Measurements from ENCODE around the gene SPRR3.

Gene SPRR3, protein sequence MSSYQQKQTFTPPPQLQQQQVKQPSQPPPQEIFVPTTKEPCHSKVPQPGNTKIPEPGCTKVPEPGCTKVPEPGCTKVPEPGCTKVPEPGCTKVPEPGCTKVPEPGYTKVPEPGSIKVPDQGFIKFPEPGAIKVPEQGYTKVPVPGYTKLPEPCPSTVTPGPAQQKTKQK

DNA sequence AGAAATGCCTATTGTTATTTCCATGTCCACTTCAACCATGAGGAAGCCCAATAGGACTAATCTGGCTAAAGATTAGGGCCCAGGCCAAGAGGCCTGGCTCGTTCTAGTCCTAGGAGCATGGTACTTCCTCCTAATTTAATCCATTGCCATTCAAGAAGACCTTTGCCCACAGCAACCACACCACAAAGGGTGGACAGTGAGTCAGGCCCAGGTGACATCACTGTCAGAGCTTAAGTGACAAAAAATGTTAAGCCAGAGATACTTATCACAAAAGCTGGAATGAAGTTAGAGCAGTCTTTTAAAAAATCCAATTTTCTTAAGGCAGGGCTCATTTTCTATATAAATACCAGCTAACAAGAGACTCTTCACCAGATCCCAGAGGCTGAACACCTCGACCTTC is at the start of gene SPRR3:
Gene SPRR3, plus strand, starts transcription at position 368 of the 400 bp plus-strand sequence. CDS start 1,272 bp downstream, outside the sequence.
- no peak for ATAC-seq

DNA sequence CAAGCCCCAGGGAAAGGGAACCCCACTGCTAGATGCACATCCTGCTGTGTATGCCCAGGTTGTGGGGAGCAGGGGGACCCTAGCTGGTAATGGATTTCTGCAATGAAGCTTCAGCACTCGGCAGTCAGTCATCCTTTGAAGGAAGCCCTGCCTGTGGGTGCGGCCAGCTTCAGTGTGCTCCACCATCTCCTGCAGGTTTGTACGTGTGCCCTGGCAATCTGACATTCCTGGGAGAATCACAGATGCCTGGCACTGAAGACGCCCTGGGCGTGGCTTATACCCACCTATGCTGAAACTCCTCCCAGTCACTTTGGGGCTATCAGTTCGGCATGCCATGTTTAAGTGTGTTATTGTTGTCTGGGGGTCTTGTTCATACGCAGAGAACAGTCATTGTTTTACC is 47.8 kb upstream of the SPRR3 start:
- ATAC-seq, result no peak

DNA sequence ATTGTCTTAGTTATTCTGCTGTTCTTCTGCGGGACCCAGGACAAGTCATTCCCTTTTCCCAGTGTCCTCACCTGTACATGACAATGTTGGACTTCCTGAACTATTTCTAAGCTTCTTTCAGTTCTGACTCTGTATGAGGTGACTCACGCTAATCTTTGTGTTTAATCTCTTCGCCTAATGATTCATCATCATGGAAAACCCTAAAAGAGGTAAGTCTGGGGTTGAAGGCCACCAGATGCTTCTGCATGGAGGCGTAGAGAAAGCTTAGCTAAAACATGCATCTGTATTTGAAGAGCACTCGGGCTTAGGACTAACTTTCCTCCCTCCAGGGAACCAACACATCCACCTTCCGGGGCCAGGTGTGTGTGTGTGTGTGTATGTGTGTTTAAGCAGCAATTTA is 47.1 kb upstream of the SPRR3 start:
- no peak for ATAC-seq

DNA sequence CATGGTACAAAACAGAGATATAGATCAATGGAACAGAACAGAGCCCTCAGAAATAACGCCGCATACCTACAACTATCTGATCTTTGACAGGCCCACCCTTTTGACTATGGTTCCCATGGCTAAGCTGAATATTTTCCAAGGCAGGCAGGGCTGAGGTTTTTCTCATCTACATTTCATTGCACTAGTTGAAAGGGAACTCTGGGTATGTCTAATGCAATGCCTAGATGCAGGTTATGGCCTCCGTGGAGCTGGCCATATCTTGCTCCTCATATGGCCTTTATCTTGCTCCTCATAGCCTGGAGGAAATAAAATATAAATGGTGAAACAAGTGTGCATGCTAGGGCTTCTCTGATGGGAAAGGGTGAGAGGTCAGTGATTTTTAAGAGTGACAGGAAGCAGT is 44.0 kb upstream of the SPRR3 start:
- ATAC-seq, result no peak

DNA sequence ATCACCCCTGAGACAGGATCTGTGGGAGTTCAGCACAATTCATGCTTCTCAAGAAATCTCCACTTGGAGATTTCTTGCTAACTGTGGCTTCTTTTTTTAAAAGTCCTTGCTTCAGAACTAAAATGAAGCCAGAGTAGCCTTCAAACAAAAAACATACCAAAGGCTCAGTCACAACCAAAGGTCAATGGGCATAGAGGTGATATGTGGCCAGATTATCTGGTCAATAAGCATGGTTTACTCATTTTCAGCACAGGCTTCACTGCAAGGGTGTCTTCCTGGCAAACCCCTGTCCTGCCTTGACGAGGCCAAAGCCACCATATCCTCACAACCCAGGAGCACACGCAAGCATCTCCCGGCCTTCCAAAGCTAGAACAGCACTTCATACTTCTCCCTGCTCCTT is 42.3 kb upstream of the SPRR3 start:
- ATAC-seq, result no peak

DNA sequence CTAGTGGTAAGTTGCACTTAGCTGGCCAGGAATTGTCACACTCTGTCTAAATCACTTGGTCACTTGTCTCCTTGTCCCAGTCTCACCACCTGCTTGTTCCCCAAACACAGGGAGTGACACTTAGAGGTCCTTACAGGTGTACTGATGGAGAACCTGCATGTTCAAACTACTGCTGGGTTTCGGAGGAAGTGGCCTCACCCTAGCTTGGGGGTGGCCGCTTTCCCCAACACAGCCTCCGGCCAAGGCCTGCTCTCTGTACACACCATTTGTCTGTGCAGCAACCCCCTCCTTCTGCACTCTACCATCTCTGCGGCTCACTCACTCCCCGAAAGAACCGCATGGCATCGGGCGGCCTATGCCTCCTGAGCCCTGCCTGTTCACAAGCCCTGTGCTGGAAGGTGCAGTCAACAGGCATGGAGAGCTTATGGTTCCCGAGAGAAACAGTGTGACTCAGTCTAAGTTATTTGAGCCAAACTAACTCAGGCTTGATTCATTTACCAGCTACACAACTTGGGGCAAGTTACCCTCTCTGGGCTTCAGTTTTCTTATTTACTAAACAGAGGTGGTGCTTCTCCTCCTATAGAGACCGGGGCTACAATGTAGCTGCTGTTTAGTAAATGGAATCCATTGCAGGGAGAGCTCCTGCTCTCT is 41.6 kb upstream of the SPRR3 start:
- ATAC-seq, result no peak

DNA sequence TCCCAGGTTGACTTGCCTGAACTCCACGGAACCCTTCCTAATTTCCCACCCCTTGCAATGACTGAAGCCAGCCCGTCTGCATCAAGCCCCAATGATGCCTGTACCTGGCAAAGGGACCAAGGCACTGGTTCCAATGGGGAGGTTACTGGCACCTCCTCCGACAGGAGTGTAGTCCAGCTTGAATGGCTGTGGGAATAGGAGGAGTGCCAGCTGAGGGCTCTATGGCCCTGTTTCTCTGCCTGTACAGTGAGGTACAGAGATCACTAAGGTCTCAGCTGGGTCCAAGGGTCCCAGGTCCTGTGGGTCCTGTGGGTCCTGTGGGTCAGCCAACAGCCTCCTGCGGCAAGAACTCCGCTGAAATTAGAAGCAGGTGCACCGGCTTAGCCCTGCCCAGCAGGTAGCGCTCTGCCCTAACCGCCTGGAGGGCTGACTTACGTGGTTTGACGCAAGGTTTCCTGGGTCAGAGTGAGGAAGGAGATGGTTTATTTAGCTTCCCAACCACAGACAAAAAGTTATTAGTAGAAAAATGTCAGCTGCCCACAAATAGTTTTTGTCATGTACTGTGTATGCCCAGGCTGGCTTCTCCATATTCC is 41.0 kb upstream of the SPRR3 start:
- no peak for ATAC-seq

DNA sequence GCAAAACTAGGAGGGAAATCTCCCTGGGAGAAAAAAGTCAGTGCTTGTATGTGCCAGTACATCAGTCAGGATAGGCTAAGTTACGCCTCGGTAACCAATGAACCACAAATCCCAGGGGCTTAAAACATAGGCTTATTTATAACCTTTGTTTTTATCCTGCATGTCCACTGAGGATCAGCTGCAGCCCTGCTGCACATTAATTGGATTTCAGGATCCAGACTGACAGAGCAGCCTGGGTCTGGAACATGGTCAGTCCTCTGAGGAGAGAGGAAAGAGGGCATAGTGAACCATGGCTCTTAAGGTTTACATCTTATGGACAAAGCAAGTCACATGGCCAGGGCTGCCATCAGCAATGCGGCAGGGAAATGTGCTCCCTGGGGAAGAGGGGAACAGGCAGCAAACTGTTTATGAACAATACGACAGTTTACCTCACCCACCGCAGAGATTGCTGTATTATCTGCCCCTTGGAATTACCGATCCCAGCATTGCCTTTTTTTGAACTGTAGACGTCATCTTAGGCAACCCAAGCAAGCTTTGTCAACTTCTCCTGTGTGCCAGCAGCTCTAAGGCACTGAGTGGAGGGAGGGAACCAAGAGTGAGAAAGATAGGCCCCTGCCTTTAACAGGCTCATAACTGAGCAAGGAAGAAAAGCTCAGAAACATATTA is 40.2 kb upstream of the SPRR3 start:
- no peak for ATAC-seq

DNA sequence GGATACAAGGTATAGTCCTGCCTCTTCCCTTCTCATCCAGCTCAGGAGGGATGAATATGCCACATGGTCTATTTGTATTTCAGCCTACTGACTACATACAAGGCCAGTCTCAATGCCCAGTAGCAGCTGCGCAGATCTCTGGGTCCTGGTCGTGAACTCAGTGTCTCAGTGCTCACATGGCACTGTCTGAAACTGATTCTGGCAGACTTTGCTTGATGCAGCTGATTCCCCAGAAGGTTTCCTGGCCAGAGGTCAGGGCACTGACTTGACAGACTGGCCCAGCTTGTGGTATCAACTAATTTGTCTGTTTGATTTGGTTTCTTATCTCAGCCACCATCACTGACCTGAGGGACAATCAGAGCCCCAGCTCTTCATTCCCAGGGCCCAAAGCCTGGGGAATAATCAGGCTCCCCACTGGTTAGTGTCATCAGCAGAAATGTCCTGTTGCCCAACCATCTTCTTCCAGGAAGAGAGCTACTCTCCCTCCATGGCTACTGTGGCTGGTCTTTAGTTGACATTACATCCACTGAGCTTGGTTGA is 38.6 kb upstream of the SPRR3 start:
- ATAC-seq, result no peak

DNA sequence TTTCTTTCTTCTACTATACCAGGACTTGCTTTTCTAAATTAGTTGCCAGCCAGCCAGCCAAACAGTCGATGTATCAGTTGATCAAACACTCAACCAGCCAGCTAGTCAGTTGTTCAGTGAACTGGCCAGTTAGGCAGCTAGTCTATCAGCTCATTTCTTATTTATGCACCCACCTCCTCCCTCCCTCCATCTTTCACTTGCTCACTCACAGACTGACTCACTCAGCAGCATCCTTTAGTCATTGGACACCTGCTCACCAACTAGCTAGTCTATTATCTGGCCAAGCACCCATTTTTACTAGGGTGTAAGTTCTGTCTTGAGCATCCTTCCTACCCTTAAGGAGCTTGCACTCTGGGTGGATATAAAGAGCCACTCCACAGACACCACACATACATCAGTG is 37.0 kb upstream of the SPRR3 start:
- ATAC-seq, result no peak

DNA sequence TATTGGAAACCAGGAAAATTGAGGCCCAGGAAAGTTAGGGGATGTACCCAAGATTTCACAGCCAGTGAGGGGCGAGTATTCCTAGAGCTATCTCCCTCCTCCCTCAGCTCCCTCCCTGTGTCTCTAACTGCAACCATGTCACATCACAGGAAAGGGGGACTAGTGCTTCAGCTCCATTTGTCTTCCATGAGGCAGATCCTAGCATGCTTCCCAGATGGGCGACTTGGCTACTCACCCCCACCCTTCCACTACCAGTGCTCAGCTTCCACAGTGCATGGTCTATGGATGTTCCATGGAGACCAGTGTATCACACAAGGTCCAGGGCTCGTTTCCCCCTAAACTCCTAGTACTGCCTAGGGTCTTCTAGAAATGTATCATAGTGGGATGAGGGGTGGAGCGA is 35.7 kb upstream of the SPRR3 start:
- ATAC-seq, result no peak

DNA sequence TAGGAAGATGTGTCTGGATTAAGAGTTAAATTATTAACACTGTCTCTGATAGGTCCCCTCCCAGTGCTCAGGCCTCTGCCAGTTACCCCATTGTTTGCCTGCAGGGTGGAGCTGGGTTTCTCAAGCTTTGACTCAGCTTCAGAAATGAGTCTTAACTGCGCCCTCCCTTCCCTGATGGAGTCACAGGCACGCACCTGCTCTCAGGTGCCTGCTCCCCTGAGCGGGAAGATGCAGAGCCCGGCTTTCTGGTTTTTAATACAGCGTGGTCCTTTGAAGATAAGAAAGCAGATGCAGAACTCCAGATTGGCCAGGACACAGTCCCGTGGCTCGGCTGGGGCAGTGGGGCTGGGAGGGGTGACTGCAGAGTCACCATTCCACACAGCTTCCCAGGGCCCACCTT is 34.3 kb upstream of the SPRR3 start:
- ATAC-seq, result peak in 1 of 2 donors; percentile 35

DNA sequence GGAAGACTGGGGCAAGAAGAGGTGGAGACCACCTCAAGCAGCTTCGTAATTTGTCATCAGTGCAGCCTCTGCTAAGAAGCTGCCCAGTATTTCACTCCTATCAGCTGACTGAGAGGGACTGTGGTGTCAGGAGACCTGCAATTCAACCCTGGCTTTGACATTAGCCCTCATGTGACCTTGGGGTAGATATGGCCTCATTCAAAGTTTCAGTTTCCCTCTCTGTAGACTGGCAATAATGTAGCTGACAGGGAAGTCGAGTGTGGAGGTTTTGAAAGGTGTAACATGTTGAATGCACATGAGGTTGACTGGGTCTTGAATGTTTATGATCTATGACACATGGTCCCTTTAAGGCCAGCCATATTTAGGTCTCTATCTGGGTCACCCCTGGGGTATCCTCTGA is 33.3 kb upstream of the SPRR3 start:
- no peak for ATAC-seq

DNA sequence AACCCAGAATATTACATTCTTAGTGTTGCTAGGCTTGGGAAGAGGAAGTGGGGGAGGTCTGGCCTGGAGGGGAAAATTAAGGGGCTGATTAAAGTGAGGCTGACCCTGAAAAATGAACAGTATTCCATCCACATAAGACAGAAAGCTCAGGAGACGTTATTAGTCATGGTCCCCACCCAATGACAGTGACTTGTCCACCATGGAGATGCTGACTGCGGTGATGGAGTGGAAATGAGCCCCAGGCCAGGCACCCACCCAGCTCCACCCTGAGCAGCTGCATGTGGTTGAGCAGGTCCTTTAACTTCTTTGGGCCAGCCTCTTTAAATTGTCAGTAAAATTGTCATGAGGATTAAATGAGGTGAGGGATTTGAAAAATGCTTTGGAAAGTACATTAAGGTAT is 32.5 kb upstream of the SPRR3 start:
- no peak for ATAC-seq

DNA sequence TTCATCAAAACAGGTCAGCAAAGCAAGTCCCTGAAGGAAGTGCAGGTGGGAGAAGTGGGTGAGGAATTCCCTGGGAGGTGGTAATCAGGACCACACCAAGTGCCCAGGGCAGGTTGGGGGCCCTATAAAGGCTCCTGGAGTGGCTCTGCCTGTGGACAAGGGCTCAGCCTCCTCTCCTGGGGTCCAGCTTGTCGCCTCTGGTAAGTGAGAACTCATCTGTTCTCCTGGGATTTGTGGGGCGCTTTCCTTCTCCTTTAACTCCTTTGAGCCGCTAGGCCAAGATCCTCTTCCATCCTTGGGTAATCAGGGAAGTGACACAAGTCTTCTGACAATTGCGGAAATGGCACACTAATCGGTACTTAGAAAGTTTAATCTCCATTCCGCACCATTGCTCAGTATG is 31.1 kb upstream of the SPRR3 start, which contains the start of gene SPRR4:
Gene SPRR4, plus strand, starts transcription at position 154 of the 400 bp plus-strand sequence. CDS start 1,243 bp downstream, outside the sequence.
- no peak for ATAC-seq

DNA sequence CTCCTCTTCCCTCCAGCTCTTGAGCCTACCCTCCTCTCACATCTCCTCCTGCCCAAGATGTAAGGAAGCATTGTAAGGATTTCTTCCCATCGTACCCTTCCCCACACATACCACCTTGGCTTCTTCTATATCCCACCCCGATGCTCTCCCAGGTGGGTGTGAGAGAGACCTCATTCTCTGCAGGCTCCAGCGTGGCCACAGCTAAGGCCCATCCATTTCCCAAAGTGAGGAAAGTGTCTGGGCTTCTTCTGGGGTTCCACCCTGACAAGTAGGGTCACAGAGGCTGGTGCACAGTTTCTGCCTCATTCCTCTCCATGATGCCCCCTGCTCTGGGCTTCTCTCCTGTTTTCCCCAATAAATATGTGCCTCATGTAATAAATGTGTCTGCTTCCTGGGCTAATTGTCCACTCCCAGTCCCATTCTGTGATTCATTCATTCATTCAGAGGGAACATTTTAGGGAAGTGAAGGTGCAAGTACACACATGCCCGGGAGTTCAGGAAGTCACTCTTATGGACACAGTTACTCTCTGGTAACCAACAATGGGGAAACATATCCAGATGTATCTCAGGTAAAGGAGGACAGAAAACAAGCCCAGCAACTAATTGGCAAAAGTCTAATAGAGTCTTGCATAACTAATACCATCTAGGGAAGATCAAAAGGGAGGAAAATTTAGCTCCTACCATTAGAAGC is 29.2 kb upstream of the SPRR3 start:
- no peak for ATAC-seq

DNA sequence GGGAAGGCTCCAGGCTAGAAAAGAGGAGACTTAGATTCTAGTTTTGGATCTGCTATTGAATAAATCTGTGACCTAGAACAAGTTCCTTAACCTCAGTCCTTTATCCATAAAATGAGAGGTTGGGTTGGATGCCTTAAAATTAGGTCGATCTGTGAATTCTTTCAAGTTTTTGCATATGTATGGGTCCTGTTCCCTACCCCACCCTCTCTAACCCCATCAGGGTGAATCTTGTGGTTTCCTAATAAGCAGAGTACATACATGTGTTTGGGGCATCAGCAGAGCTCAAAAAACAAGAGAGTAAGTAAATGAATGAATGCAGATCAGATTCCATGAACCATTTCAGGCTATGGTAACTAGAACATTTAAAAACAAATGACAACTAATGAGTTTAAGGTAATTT is 24.9 kb upstream of the SPRR3 start:
- no peak for ATAC-seq

DNA sequence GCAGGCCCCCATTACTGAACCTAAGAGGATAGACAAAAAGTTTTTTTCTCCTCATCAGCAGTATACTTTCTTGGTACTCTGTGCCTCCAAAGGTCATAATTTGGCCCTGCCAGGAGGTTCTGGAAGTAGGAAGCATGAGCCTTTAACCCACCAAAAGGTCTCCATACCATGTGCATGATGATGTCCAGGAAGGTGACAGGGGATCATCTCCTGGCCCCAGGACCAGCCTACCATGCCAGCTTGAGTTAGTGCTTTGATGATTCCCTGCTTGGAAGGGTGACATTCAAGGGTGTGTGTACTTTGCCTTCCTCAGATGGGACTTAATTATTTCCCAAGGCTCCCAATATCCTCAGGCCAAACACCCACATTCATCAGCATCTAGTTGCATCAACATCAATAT is 23.9 kb upstream of the SPRR3 start:
- no peak for ATAC-seq

DNA sequence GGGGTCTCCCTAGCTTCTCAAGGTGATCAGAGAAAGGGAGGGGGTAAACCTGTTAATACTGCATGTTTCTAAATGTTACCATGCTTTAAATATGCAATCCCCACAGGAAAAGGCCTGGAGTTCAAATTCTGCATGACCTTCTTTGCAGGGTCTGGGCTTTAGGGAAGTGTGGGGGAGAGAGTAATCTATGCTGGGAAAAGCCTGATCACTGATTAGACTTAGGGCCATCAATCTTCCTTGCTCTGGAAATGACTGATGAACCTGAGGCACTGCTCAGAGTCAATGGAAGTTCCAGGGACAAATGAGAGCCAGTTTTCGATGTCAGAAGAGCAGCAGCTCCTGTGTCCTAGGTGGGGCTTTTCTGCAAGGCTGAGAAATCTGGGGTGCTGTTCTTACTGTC is 20.9 kb upstream of the SPRR3 start:
- ATAC-seq, result no peak

DNA sequence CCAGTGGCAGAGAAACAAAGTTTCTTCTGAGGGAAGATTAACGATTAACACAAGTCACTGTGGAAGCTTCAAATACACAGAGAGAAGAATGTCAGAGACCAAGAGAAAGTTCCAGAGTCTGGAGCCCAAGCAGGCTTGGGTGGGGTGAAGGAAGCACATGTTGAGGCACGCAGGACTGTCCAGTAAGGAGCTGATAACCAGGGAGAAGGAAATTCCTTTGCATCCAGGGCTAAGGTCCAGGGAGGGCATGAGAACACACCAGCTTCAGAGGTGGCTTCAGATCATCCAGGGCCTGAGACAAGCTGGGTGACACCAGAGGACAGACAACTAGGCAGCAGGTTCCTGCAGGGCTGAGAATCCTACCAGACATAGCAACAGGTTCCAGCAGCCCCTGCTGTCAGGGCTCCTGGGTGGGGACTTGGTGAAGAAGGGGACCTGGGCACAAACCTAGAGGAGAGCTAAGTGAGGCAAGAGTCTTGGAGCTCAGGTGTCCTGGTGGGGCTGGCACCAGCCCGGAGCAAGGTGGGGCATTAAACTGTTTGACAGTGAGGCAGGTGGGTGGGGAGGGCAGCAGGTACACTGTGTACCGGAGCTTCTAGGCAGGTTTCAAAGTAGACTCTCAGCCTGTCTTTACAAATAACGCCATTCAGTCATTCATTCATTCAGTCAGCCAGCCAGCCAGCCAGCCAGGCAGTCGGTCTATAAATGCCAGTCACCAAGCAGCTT is 20.2 kb upstream of the SPRR3 start:
- ATAC-seq, result no peak

DNA sequence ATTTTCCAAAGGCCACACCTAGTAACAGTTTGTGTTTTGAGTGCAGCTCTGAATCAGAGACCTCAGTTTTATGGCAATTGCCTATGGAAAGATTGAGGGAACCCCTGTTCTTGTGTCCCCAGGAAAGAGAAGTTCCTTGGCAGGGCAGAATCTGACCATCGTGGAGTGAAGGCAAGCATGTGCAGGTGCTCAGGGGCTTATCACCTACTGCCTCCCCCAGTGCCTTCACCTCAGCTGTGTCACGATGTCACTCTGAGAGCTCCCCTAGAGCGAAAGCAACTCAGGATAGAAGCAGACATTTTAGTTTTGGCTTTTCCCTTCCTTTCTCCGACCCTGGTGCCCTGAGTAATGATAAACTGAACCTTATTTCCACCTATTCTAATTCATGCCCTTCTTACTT is 19.5 kb upstream of the SPRR3 start:
- no peak for ATAC-seq

DNA sequence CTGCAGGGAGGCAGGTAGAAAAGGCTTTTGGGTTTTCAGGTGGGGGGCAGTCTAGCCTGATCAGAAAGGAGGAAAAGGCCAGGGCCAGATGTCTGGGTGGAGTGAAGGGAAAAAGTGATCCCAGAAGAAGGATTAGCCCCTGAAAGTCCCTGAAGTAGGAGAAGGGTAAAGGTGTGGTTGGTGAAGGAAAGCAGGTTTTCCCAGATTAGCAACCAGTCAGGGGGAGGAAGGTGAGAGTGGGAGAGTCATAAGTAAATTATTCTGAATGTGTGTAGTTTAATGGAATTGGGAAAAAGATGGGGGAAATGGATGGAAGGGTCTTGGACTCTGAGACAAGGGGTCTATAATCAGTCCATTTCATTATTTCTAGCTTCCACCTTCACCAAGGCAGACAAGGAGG is 18.3 kb upstream of the SPRR3 start:
- ATAC-seq, result no peak

All from activated CD4-positive, CD25-positive, alpha-beta regulatory T cell treated with anti-CD3 and anti-CD28 coated beads, Interleukin-2, amount 50 U/mL, for 24 hours (primary cell).